GM18517 (cell line): ENCODE results near the gene CNOT11.
"Not testable (repeated sequence)": the region's sequence is repeated elsewhere in the genome, so short reads cannot be mapped to it uniquely, and the experiment has no call there.

Experiments used
- ATAC-seq: cut with Tn5 transposase; IDR thresholded peaks from one replicate; pipeline ENCODE4 v1.9.1; 2021; ENCODE audit warnings: mild to moderate bottlenecking, moderate library complexity; ENCODE audit not compliant: unreplicated experiment

CNOT11 gene

DNA sequence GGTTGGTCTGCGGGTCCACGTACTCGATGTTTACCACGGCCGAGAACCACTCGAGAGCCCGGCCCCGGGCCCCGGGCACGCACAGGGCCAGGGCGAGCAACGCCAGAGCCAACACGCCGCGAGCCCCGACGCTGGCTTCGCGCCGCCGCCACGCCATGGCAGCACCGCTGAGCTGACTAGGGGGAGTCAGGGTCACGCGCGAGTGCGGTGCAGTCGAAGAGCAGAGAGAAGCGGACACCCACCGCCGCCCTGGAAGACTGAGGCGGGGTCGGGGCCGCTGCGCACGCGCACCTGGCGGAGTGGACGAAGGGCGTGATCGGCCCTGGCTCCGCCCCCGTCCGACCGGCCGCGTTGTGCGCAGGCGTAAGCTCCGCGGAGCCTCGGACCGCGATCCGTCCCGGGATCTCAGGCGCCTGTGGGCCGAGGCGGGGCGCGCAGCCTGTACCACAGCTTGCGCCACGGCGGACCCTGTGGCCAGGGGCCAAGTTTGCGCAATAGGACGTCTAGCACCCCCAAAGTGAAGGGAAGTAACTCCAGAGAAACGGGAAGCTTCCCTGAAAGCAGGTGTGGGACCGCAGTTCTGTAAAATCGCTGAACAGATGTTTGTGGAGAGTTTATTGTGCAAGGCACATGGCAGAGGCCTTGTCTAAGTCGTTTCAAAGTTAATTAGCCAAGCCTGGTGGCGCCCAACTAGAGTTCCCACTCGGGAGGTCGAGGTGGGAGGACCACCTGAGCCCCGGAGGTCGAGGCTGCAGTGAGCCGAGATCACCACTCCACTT lies 55.9 kb downstream of the CNOT11 start, which contains the start of gene RNF149:
Gene RNF149 (minus strand): TSS at position 270 of the 779 bp plus-strand sequence. CDS start 113 bp downstream, at position 157.
- ATAC-seq = peak; percentile 49

DNA sequence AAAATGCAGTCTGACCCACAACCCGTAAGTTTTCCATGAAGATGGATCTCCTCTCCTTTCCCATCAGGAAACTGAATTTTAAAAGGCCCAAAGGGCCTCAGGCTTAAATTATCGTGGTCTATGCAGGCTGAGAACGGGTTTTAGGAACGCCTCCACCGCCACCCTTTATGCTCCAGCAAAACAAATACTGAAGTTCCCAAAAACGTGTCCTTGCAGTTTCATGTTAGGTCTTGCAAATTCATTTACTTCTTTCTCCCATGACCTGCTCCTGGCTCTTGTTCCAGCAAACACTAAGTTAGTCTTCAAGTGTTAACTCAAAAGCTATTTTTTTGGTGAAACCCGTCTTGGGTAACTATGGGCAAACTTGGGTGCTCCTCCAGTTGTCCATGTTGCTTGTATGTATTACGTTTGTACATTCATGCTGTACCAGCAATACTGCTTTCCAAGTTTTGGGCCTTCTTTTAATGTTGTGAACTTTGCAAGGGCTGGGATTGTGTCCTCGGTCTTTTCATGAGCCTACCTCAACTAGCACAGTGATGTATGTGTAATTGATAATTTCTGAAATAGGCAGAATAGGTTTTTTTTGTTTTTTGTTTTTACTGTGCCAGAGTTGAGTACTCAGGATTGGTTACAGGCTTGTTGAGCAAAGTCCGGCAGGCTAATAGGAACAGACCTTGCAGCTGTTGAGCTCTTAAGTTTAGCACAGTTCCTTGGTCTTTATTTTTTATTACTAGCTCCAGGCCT lies 57.6 kb downstream of the CNOT11 start:
- no peak for ATAC-seq

DNA sequence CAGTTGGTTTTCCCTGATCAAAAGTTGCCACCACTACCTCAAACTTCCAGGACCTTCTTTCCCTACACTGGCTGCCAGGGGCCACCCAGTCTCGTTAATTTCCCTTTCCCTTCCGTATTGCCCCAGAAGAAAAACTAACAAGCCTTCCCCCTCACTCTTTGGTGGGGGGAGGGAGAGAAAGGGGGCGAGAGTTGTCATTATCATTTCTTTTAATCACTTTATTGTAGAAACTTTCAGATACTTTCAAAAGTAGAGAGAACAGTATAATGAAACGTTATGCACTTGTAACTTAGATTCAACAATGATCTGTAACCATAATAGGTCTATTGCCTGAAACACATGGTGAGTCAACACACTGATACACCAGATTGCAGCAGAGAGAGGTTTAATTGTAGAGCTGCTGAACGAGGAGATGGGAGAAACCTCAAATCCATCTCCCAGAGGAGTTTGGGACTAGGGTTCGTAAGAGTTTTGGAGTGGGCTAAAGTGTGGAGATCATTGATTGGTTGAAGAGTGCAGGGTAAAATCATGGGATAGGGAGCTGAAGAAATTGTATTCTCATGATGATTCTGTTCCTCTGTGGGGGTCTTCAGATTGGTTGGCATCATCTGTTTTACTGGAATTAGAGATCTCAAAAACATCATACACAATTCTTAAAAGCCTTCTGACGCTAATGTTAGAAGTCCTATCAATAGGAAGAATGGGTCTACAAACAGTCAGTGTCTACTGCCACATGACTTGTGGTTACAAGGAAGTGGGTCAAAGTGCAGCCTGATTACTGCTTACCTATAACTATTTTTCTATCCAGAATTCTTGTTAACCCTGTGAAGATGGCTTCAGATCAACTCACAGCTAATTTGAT lies 58.4 kb downstream of the CNOT11 start:
- ATAC-seq = no peak

DNA sequence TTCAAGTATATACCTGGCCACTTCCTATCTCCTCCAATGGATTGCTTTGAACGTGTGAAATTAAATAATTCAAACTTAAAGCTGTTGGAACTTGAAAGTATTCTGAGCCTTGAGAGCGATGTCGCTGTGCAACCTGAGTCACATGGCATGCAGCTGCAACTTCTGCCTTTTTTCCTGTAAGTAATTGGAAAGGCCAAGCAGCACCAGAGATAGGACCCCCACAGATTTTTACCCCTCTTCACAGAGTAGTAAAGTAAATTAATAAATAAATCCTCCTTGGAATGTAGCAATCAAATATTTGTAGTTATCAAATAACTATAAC lies 59.0 kb downstream of the CNOT11 start:
- ATAC-seq = no peak

DNA sequence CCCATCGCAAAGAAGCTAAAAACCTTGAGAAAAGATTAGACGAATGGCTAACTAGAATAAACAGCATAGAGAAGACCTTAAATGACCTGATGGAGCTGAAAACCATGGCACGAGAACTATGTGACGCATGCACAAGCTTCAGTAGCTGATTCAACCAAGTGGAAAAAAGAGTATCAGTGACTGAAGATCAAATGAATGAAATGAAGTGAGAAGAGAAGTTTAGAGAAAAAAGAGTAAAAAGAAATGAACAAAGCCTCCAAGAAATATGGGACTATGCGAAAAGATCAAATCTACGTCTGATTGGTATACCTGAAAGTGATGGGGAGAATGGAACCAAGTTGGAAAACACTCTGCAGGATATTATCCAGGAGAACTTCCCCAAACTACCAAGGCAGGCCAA lies 63.9 kb downstream of the CNOT11 start:
- ATAC-seq = not testable (repeated sequence)
